HS-5 (cell line): ENCODE results near the gene ATP2A3.

Experiments used
- DNase-seq: peaks from one replicate; pipeline ENCODE4 v3.0.0-alpha.2; 2012; ENCODE audit warnings: low read depth

The ATP2A3 gene

DNA sequence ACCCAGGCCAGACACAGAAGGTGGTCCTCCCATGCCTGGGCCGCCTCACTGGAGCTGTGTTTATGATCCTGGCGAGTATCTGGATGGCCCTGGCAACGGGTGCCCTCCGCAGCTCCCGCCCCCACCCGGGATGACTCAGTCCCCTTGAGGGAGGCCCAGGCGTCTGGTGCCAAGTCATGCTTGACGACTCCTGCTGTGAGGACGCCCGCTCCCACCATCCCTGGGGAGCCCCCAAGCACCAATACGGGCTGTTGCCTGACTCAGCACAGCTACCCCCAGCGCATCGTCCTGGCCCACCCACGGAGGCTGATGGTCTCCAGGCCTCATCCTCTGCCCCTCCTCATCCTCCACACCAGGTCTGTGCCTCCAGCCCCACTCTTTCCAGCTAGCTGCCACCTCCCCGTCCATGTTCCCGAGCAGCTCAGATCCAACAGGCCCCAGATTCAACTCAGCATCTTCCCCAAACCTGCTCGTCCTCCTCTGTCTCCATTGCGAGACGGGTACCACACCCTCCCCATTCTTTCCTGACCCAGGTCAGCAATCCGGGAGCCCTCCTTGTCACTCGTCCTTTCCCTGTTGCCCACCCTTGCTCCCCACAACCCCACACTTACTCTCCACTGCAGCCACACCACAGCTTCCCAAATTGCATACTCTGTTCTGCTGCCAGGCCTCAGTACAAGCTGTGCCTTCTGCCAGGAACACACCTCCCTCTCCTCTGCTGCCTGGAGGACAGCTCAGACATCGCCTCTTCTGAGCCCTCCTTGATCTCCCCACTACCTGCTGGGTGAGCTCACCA is 74.0 kb downstream of the ATP2A3 start:
- peak; percentile 65 for DNase-seq

DNA sequence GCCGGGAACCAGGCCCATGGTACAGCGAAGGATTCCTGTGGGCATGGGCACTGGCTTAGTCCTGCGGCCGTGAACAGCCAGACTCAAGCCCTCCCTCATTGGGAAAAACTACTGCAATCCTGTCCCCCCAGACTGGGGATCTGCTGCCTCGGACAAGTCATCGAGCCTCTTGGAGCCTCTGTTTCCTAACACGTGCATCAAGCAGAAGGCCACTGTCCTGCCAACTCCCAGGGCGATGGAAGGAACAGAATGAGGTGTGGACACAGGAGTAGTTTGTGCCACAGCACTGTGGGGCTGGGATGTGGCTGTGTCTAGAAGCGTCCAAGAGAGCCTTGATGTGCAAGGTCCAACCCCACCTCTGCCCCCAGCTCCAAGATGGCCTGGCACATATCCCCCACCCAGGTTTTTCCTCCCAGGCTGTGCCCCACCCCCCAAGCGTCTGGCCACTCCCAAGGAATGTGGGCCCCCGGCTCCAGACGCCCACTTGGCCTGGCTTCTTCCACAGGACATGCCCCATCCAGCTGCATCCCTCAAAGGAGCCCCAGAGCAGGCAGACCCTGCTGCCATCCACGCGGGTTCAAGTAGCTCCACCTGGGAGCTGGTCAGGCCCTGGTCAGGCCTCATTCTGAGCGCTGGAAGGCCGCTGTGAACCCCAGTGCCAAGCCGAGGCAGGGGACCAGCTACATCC is 74.8 kb downstream of the ATP2A3 start:
- DNase-seq = no peak

DNA sequence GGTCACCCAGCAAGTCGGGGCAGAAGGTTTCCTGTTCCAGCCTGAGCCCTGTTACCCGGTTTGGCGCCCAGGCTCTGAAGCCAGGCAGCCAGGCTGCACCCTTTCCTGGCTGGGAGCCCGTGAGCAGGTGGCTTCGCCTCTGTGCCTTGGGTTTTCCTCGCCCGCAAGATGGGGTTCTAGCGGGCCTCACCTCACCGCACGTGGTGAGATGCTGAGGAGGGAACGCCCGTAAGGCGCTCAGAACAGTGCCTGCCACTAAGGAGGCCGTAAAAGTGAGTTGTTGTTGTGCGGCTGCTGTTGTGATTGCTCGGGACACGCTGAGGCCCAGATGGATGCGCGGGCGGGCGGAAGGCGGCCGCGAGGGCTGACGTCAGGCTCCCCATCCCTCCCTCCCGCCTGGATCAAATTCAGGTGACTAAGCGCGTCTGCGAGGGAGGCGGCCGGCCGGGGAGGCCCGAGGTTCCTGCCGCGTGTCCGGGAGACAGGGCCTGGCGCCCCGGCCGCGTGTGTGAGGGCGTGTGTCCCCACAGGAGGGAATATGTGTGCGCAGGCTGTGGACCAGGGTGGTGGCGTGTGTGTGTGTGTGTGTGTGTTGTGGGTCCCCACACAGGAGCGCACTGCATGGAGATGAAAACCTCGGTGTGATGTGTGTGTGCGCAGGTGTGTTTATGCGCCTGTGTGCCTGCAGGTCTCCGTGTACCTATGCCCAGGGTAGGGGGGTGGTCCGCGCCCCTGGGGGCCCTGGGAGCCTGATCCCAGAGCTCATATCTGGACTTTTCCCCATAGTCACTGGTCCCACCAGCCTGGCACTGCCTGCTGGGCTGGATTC is 75.7 kb downstream of the ATP2A3 start:
- peak; percentile 71 for DNase-seq

DNA sequence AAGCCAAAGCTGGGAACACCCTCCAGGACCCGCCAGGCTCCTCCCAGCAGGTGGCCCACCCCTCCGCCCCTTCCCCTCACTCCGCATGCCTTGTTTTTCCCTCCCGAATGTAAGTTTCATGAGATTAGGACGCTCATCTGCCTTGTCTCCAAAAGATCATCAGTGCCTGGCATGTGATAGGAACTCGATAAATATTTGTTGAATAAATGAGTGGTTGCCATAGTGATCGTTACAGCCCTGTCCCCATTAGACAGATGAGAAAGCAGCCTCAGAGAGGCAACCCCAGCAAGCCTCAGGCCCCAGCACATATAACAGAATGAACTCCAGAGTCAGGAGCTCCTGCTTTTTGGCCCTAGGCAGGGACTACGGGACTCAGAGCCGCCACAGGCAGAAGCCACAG is 76.4 kb downstream of the ATP2A3 start:
- DNase-seq = no peak

DNA sequence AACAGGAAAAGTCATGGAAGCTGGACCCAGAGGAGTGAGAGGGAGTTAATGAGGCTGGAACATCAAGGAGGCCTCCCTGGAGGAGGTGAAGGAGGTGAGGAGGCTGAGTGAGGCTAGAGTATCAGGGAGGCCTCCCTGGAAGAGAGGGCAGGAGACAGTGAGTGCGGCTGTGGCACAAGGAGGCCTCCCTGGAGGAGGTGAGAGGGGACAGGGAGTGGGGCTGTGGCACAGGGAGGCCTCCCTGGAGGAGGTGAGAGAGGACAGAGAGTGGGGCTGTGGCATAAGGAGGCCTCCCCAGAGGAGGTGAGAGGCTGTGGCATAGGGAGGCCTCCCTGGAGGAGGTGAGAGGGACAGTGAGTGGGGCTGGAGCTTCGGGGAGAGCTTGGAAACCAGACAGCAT is 76.8 kb downstream of the ATP2A3 start:
- no peak for DNase-seq

DNA sequence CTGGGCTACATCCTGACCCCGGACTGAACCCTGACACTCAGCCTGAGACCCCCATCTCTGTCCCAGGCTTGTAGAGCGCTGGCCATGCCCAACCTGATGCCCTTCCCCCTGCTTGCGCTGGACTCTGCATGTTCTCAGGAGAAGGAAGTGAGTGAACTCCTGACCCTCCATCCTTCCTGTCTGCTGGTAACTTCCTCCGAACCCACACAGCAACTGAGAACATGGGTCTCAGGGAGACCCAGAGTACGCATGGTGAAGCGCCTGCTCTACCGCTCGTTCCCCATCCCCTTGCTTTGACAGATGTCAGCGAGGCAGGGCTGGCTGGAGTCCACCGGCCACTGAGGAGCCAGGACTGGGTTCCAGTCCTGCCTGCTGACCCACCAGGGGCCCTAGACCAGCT is 77.5 kb downstream of the ATP2A3 start:
- no peak for DNase-seq

DNA sequence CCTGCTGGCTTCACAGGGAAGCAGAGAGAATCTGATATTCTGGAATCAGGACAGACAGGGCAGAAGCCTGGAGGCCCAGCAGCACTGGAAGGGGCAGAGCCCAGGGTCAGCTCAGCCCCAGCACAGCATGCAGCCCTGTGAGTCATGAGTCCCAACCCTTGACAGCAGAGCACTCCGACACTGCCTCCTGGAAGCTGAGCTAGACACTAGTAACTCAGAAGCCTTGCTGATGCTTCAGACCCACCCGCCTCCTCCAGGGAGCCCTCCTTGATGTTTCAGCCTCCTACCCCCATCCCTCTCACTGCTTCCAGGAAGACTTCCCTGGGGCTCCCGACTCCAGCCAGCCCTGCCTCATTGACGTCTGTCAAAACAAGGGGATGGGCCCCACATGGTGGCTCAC is 78.3 kb downstream of the ATP2A3 start:
- DNase-seq = no peak

DNA sequence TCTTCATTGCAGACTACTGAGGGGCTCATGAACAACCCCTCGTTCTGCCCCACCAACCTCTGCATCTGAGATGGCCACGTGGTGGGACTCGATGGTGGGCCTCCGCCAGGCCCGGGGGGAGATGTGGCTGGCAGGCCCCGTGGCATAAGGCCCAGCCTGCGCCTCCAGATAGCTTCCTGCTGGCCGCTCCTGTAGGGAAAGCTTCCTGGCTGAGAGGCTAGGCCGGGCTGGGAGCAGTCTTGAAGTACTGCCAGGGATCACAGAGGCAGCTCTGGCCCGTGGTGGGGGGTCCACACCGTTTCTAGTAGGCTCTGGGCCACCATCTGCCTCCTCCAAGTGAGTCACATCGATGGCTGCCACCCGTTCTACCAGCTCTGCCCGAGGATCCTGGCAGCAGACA is 79.0 kb downstream of the ATP2A3 start:
- no peak for DNase-seq

DNA sequence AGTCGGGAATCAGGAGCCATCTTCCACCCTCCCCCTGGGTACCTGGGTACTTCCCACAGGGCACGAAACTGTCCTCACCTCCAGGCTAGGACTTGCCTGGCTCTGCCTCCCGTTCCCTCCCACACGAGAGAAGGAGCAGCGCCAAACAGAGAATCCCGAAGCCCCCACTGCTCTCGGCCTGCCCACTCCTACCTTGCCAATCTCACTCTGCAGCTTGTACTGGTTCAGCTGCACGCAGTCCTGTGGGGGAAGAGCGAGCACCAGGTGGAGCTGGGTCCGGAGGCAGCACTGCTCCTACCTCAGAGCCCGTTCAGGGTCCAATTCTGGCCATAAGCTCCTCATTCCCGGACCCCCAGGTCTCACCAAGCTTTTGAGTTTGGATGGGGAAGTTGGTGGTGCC is 80.0 kb downstream of the ATP2A3 start:
- no peak for DNase-seq

DNA sequence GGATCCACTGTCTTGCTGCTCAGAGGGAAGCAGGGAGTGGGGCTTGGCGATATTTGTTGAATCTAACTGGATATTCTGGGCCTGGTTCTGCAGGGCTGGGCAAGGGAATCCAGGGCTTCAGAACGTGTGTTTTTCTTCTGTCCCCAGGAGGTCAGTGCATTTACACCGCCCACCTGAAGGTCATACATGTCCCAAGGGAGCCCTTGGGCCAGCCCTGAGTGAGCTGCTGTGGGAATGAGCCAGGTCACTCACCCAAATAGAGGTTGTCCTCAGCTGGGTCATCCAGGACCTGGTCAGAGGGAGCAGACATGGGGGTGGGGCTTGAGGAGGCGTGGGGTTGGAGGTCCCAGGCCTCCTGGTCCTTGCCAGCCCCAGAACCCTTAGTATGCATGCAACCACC is 82.0 kb downstream of the ATP2A3 start:
- DNase-seq = no peak

DNA sequence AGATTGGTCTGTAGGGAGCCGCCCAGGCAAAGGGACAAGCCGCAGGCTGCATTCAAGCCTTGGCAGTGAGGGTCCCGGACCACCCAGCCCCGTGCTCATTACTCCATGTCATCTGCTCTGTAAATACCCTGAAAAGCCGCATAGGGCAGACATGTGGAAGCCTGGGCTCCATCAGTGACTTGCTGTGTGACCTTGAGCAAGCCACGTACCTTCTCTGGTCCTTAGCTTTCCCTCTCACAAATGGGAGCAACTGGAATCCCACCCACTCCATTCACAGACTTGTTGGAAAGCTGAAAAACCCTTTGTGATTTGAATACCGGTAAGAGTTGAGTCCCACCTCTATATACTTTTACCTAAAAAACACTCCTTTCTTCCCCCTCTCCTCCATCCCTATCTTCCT is 83.3 kb downstream of the ATP2A3 start:
- DNase-seq = no peak

DNA sequence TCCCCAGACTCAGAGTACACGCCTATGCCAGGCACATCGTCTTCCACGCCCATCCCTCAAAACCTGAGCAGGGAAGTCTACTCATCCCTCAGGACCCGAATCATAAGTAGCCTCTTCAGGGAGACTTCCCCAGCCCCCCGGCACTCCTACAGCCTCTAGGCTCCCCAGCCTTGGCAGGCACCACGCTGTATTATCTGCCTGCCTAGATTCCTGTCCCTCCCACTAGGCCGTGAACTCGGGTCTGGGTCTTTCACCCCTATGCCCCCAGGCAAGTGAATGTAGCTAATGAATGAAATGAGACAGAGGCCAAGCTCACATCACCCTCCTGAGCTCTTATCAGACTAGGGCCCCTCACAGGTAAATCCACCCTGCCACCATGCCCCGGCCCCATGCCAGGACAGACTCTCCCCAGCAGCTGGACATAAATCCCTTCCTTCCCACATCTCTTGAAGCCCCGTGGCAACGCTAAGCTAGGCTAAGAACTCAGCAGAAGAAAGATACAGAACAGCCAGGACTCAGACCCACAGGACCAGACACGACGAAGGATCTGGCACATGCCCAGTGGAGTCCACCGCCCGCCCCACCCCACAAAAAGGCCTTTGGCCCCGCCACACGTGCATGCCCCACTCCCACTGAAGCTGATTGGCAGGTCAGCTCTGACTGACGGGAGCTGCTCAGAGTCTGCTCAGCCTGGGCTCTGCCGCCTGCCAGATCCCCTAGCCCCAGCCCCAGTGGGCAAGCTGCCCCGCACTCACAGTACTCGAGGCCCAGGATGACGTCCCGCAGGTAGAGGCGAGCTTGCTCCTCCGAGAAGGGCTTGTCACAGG is 84.4 kb downstream of the ATP2A3 start:
- no peak for DNase-seq

DNA sequence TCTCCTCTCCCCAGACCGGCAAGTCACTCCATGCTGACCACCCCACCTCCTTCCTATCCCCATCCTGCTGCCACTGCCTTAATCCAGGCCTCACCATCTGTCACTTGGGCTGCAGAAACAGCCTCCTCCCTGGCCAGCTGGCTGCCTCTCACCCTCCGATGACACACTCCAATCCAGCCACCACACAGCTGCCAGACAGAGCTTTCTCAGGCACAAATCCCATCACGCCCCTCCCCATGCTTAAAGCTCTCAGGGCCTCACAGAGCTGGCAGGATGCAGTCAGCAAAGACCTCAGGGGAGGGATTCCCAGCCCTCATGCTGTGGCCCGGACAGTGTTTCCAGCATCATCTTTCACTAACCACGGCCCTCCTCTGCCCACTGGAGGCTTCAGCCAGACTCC is 85.1 kb downstream of the ATP2A3 start:
- DNase-seq = no peak

DNA sequence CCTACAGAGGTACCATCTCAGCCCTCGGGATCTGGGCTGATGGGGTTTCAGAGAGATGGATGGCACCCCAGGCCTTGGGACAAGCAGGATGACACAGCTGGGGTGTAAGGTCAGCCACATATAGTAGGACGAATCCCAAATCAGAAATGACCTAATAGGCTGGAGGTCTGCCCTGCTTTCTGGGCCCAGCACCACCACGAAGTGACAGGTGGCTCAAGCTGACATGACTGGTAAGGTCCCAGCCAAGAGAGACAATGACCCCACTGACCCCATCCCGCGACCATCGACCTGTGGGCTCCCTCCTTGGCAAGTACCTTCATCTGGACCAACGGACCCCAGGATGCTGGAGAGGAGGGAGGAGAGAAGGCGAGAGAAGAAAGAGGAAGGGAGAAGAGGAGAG is 87.0 kb downstream of the ATP2A3 start:
- DNase-seq = no peak

DNA sequence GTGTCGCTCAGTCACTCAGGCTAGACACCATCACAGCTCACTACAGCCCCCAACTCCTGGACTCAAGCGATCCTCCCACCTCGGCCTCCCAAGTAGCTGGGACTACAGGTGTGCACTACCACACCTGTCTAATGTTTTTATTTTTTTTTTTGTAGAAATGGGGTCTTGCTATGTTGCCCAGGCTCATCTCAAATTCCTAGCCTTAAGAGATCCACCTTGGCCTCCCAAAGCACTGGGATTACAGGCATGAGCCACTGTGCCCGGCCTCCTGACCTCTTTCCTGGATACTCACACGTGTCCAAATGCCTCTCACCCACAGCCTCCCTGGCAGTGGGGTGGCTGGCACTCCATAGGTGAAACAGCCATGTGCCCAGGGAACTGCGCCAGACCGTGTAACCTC is 88.9 kb downstream of the ATP2A3 start:
- no peak for DNase-seq
